Fibroblast of lung (primary cell): ENCODE data around the gene ADGRV1.

Experiments
- EZH2 ChIP-seq: IDR thresholded peaks from 2 replicates; pipeline ENCODE4 v1.5.1; 2012; ENCODE audit warnings: low read length, control low read depth, mild to moderate bottlenecking; ENCODE audit errors: missing control alignments
- TF ChIP-seq, protein P1 (sequence below), 2 donors: IDR thresholded peaks in 1 of 2; conservative IDR thresholded peaks in 1 of 2; 1 replicate in 1 of 2; 2 replicates in 1 of 2; pipeline ENCODE4 v1.5.1; 2011 to 2012; ENCODE audit warnings: low read length in 2 of 2, control low read depth in 1 of 2, inconsistent platforms in 1 of 2, low read depth in 1 of 2, mild to moderate bottlenecking in 1 of 2

DNA sequence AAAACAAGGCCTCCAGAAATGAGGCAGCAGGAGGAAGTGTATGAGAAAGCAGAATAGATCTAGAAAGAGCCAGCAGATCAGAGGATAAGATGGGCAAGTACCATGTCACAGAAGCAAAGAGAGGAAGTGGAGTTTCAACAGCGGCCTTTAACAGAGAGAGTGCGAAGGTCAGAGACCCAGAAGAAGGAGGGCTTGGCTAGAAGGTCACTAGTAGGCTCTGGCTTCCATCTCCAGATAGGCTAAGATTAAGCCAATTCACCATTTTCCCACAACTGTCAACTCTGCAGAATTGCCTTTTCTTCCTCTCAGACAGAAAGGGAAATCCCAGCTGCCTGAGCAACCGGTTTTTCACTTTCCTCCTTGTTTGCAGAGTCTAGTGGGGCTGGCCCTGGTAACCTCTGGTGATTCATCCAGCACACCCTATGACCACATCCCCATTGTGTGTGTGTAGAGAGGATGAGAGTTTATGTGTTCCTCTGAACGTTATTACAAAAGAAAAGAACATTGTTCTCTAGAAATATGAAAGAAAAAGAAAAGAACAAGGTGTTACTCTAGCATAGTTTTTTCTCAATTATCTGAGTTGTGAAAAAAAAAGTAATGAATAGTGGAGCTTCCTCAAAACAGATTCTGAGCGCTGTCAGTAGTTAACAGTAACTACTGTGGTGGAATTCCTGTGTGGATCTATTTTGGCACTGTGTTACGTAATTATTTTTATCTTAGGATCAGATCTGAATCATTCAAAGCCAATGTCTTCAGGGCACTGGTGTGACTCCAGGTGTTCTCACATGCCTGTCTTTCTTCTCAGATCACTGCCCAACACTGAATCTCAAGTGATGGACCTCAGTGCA, 604.2 kb downstream of the ADGRV1 start:
- TF ChIP-seq, protein P1, sequence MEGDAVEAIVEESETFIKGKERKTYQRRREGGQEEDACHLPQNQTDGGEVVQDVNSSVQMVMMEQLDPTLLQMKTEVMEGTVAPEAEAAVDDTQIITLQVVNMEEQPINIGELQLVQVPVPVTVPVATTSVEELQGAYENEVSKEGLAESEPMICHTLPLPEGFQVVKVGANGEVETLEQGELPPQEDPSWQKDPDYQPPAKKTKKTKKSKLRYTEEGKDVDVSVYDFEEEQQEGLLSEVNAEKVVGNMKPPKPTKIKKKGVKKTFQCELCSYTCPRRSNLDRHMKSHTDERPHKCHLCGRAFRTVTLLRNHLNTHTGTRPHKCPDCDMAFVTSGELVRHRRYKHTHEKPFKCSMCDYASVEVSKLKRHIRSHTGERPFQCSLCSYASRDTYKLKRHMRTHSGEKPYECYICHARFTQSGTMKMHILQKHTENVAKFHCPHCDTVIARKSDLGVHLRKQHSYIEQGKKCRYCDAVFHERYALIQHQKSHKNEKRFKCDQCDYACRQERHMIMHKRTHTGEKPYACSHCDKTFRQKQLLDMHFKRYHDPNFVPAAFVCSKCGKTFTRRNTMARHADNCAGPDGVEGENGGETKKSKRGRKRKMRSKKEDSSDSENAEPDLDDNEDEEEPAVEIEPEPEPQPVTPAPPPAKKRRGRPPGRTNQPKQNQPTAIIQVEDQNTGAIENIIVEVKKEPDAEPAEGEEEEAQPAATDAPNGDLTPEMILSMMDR (conservative IDR thresholded peaks at IDR 0.05 in 1 of 2, IDR thresholded peaks at IDR 0.05 in 1 of 2; ENCODE audit: low read depth in 1 of 2, low read length in 2 of 2): no peak
- TF ChIP-seq EZH2: no peak
